ENCODE results near the gene ARSI.

The ARSI gene

DNA sequence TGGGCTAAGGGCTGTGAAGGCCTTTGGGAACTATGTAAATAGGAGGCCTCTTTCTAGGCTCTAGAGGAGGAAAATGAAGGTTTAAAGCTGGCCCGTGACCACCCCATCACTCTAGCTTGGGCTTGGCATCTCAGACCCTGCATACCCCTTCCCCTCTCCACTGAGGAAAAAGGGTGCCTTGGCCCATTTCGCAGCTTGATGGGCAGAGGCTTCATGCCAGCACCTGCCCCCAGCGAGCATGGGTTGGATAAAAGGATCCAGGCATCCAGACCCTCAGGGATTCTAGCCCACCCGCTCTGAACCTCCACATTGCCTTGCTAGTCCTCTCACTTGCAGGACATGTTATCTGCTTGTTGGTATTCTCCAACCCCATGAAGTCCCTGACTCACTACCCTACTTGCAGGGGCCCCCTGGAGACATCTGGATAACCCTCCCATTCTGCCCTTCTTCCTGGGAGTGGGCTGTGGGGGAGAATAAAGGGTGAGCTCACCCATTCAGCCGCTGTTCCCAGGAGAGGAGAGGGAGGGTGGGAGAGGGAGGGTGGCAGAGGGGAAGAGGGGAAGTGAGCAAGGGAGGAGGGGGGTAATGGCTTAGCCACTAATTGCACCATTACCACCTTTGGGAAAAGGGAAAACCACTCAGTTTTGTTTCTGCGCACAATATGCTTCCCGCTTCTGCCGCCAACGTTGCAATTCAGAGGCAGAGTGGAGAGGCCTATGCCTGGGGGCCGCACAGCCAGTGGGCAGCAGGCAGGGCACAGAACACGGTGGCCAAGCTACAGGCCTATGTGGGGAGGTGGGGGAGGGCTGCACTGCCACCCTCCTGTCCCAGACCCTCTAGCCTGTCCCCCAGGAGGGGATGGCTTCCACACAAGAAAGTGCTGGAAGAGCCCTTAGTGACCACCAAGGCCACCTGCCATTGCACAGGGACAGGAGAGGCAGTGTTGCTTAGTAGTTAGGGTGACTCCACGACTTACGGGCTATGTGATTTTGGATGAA, 11.0 kb downstream of the ARSI start:
- no peak for DNase-seq

DNA sequence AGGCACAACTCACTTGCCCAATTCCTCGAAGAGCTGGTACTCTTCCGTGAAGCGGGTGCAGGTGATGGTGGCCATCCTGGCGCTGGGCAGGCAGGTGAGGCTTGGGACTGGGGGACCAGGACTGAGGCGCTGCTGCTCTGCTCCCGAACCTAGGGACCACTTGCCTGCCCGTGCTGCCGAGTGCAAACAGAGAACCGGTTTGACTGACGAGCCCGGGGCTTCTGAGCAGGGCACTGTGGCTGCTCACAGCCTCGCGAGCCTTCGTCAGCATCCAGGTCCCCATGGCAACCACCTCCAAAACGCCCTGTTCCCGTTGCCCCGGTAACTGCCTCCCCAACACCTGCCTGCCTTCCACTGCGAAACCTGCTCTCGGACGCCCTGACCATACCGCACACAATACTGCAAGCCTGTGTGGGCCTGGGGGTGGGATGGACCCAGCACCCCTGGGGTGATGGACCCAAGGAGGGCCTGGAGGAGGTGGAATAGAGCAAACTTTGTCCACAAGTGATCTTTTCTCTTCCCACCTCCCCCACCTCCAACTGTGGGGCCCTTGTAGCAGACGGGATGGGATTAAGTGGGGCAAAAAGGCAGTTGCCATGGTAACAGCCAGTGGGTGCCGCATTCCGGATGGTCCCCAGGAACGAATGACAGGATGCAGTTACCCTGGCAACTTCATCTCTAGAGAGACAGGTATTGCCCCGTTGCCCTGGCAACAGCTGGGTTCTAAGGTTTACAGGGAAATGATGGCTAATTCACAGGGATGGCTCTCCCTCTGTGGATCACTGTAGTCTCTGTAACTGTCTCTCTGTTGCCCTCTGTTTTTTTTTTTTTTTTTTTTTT, 12.9 kb downstream of the ARSI start, which contains the start of gene CAMK2A:
CAMK2A (minus strand) TSS at position 223 of the 840 bp plus-strand sequence; CDS start at position 75, 148 bp downstream.
- no peak for DNase-seq

DNA sequence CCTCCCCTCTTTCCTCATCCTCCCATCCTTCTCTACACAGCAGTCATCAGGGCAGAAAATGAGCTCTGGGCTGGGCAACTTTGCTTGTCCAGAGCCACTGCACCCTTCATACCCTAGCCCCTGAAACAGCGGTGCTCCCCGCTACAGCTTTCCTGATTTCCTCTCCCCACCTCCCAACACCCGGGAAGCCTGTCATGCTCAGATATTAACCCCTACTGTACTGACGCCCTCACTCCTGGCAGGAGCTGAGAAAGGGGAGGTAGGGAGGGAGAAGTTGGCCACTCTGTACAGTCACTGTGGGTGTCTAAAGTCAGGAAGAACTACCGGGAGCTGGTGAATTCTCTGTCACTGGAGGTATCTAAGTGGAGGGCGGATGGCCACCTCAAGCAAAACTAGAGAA, 13.9 kb downstream of the ARSI start:
- no peak for DNase-seq

GRCh38 chr5:150288361-150288760, 14.3 kb downstream of the ARSI start:
- DNase-seq, result no peak

DNA sequence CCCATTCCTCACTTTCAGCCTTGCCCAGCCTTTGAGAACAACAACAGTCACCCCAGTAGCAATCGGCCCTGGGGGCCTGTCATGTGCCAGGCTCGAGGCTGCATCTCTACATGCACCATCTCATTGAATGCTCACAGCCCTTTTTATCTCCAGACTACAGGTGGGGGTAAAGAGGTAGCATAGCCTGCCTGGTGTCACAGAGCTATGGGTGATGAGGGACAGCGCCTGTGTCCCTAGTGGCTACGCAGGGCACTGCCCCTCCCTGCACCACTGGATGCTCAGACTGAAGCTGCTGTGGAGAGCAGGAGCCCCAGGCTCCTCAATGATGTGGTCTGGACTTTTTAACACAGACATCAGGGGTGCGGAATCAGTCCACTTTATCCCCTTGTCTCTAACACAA, 15.9 kb downstream of the ARSI start:
- no peak for DNase-seq

DNA sequence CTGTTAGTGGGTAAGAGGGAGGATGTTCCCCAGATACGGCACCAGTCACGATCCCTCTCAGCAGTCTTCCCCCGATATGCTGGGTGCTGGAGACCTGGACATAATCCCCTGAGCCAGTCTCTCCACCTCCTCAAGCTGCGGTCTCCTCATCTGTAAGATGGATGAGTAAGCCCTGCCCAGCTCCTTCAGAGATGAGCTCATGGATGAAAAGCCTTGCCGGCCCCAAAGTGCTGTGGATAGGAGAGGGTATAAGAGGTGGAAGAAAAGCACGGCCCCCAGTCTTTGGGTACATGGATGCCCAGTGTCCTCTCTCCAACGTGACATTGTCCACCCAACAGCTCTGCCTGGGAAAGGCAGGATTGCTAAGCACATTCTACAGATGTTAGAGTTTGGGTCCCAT, 17.6 kb downstream of the ARSI start:
- DNase-seq, result no peak

GRCh38 chr5:150284311-150284710, 18.4 kb downstream of the ARSI start:
- DNase-seq, result no peak

DNA sequence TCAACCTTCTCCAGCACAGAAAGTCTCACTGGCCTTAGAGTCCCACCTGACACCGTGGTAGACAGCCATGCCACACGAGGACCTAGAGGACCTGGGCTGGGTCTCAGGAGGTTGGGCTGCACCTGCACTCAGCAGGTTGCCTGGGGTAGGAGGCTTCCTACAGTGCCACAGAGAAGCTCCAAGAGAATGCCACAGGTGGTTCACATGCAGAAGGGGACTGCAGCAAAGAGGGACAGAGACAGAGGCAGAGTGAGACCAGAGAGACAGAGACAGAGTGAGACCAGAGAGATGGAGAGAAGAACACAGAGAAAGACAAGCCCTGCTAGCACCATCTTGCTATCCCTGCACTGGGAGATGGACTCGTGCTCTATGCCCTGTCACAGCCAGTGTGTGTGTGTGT, 18.8 kb downstream of the ARSI start:
- no peak for DNase-seq

DNA sequence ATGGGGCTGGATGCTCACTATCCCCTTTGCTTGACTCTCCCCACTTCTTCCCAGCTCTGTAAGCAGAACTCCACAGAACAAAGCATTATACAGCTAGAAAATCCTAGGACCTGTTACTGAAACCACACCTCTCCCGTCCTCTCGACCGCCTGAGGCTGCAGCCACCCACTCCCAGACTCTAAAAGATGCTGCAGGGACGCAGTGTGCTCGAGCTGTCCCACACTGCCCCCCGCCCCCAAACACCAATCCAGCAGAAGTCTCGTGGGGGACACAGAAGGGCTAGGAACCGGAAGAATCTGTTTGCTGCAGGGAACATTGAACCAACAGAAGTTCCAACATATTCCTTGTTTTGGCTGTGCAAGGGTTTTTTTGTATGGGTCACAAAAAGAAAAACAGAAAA, 20.7 kb downstream of the ARSI start:
- DNase-seq, result no peak

GRCh38 chr5:150279330-150280020, 23.2 kb downstream of the ARSI start:
- DNase-seq, result peak; percentile 6 to 35

DNA sequence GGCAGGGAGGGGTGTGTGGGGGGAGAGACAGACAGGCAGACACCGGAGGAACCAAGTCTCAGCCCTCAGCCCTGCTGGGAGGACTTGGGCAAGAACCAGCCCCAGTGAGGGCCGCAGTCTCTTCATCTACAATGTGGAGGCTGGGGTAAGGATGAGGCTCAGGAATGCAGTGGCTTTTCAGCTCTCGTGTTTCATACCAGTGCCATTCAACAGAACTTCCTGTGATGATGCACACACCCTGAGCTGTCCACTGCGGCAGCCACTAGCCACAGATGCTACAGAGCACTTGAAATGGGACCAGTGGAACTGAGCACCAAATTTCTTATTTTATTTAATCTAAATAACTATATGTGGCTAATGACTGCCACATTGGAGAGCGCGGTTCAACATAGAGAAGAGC, 23.8 kb downstream of the ARSI start:
- DNase-seq, result no peak

GRCh38 chr5:150278046-150278730, 24.5 kb downstream of the ARSI start:
- no peak for DNase-seq

- DNase-seq, result no peak
These were observed 25.7 kb downstream of the ARSI start for GRCh38 chr5:150277043-150277442.

GRCh38 chr5:150274811-150275210, 27.9 kb downstream of the ARSI start:
- no peak for DNase-seq

- no peak for DNase-seq
These were observed 30.2 kb downstream of the ARSI start for GRCh38 chr5:150272531-150272930.

DNA sequence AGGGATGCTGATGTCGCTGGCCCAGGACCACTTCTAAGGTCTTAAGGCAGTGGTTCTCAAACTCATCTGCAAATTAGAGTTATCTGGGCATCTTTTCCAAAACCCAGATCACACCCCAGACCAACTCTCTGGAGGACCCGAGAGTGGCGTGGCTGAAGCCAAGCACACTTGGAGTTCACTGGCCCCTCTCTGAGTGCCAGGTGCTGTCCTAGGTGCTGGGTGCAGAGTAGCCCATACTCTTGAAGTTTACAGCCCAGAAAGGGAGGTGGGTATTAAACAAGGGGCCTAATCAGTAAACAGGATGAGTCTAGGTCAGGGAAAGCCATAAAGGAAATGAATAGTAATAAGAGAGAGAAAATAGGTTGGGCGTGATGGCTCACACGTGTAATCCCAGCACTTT, 30.8 kb downstream of the ARSI start:
- DNase-seq, result no peak

DNA sequence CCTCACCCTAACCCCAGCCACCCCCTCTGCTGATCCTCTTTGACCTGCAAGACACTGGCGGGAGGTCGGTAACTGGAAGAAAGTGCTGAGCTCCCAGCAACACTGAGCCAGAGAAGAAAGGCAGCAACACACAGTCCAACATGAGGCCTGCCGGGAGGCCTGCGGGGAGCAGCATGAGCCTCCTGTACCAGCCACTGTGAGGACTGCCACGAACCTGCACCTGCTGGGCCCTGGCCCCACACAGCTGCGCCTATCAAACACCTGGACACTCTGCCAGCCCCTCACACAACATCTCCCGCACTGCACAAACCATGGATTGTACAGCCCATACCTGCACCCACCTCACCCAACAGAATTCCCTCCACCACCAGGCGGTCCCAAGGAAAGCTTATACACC, 31.4 kb downstream of the ARSI start:
- DNase-seq, result no peak

GRCh38 chr5:150270541-150271295, 32.0 kb downstream of the ARSI start:
- no peak for DNase-seq

DNA sequence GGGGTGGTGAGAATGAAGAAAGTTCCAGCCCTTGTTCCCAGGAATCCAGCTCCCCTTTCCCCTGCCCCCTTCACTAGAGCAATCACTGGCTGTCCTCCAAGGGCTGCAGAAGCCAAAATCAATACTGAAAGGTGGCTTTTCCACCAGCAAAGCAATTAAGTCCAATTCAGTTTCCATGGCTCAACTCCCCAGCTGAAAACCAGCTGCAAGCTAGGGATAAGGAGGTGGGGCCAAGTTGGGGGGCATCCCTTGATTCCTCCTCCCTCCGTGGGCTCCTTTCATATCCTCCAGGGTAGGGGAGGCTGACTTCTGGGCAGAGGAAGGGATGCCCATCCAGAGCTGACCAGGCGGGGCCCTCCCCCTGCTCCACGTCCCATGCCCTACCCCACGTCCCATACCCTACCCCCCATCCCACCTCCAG, 35.8 kb downstream of the ARSI start:
- DNase-seq, result peak; percentile 53 to 70

- no peak for DNase-seq
These were observed 36.8 kb downstream of the ARSI start for GRCh38 chr5:150265870-150266383.

Measured in NCI-H2081 (cell line).